MM.1S (cell line): ENCODE data around the gene CALML3.

Source experiments
- DNase-seq: peaks from one replicate; pipeline ENCODE4 v3.0.0-alpha.2; 2015
- H2AFZ ChIP-seq: fragments of 300-600 bp; sonication (generic); 2 replicates; pipeline ENCODE4 v1.6.0; 2016; ENCODE audit warnings: antibody characterized with exemption, low read length
- H3F3A ChIP-seq: fragments of 300-600 bp; sonication (generic); 2 replicates; pipeline ENCODE4 v1.6.1; 2016; ENCODE audit warnings: mild to moderate bottlenecking, antibody characterized with exemption, low read length, moderate library complexity, mixed read lengths; ENCODE audit not compliant: insufficient read depth
- H3K27ac ChIP-seq: fragments of 300-600 bp; sonication (generic); 2 replicates; pipeline ENCODE4 v1.5.1; 2016; ENCODE audit warnings: mild to moderate bottlenecking, low read length
- H3K27me3 ChIP-seq: fragments of 300-600 bp; sonication (generic); replicated peaks from 2 replicates; pipeline ENCODE4 v1.6.0; 2016; ENCODE audit warnings: low read length; ENCODE audit not compliant: insufficient read depth
- H3K36me3 ChIP-seq: fragments of 300-600 bp; sonication (generic); replicated peaks from 2 replicates; pipeline ENCODE4 v1.6.1; 2016; ENCODE audit warnings: mild to moderate bottlenecking, low read length, mixed read lengths; ENCODE audit not compliant: insufficient read depth
- H3K4me1 ChIP-seq: fragments of 300-600 bp; sonication (generic); 2 replicates; pipeline ENCODE4 v1.6.1; 2016; ENCODE audit warnings: low read length, mixed read lengths
- H3K4me2 ChIP-seq: fragments of 300-600 bp; sonication (generic); 2 replicates; pipeline ENCODE4 v1.6.0; 2016; ENCODE audit warnings: low read depth, low read length
- H3K4me3 ChIP-seq: fragments of 300-600 bp; sonication (generic); 2 replicates; pipeline ENCODE4 v1.5.1; 2016; ENCODE audit warnings: low read length, mixed read lengths
- H3K79me2 ChIP-seq: fragments of 300-600 bp; sonication (generic); 2 replicates; pipeline ENCODE4 v1.6.1; 2016; ENCODE audit warnings: mixed run types, low read length, mixed read lengths
- H3K9ac ChIP-seq: fragments of 300-600 bp; sonication (generic); 2 replicates; pipeline ENCODE4 v1.6.1; 2016; ENCODE audit warnings: low read length, mixed read lengths
- H3K9me2 ChIP-seq: fragments of 300-600 bp; sonication (generic); replicated peaks from 2 replicates; pipeline ENCODE4 v1.6.1; 2016; ENCODE audit warnings: mild to moderate bottlenecking, low read length, mixed read lengths; ENCODE audit not compliant: insufficient read depth
- H3K9me3 ChIP-seq: fragments of 300-600 bp; sonication (generic); replicated peaks from 2 replicates; pipeline ENCODE4 v1.6.1; 2016; ENCODE audit warnings: mild to moderate bottlenecking, low read length, mixed read lengths; ENCODE audit not compliant: insufficient read depth
- H4K20me1 ChIP-seq: fragments of 300-600 bp; sonication (generic); 2 replicates; pipeline ENCODE4 v1.6.1; 2016; ENCODE audit warnings: mild to moderate bottlenecking, low read length, moderate library complexity, mixed read lengths; ENCODE audit not compliant: insufficient read depth
- CTCF ChIP-seq: fragments of 300-600 bp; sonication (generic); IDR thresholded peaks from 2 replicates; pipeline ENCODE4 v1.5.1; 2016; ENCODE audit warnings: antibody characterized with exemption, low read length, mixed read lengths
- EZH2 ChIP-seq: fragments of 300-600 bp; sonication (generic); optimal IDR thresholded peaks from 2 replicates; pipeline ENCODE3; 2017; ENCODE audit warnings: low read depth, mild to moderate bottlenecking, antibody characterized with exemption, low read length, mixed read lengths
- EZH2phosphoT487 ChIP-seq: fragments of 300-600 bp; sonication (generic); IDR thresholded peaks from 2 replicates; pipeline ENCODE4 v1.6.1; 2018; ENCODE audit warnings: antibody characterized with exemption, low read length

The CALML3 gene

GRCh38 chr10:5530412-5530806 lies 5.6 kb downstream of the CALML3 start:
- H4K20me1 ChIP-seq: no peaks in the 10 kb centered on the region
- no peaks in the 10 kb centered on the region for H3F3A ChIP-seq
- no peak overlapping the region for H3K9ac ChIP-seq
- no peaks in the 10 kb centered on the region for H3K9me3 ChIP-seq
- no peaks in the 10 kb centered on the region for H3K9me2 ChIP-seq
- no peak overlapping the region for H3K4me2 ChIP-seq
- no peak overlapping the region for H3K27ac ChIP-seq
- H2AFZ ChIP-seq: no peak overlapping the region
- H3K4me1 ChIP-seq: no peaks in the 10 kb centered on the region
- TF ChIP-seq EZH2phosphoT487 (no peak), CTCF (no peak), EZH2 (no peak)
- H3K79me2 ChIP-seq: no peaks in the 10 kb centered on the region
- H3K36me3 ChIP-seq: no peaks in the 10 kb centered on the region
- H3K27me3 ChIP-seq: no peaks in the 10 kb centered on the region
- no peak overlapping the region for H3K4me3 ChIP-seq
- no peak for DNase-seq

GRCh38 chr10:5530846-5531557 lies 6.2 kb downstream of the CALML3 start:
- Histone ChIP-seq H3K36me3 (no peaks in the 10 kb centered on the region), H4K20me1 (no peaks in the 10 kb centered on the region)
- no peak for TF ChIP-seq CTCF
- no peak for TF ChIP-seq EZH2phosphoT487
- TF ChIP-seq EZH2: no peak

GRCh38 chr10:5531558-5532306 lies 7.0 kb downstream of the CALML3 start:
- H3K27ac ChIP-seq: no peak overlapping the region
- H3K36me3 ChIP-seq: no peaks in the 10 kb centered on the region
- H3K9ac ChIP-seq: no peak overlapping the region
- no peak overlapping the region for H3K4me3 ChIP-seq
- no peaks in the 10 kb centered on the region for H3K79me2 ChIP-seq
- no peak for TF ChIP-seq CTCF
- no peak for TF ChIP-seq EZH2
- TF ChIP-seq EZH2phosphoT487: no peak
- no peaks in the 10 kb centered on the region for H4K20me1 ChIP-seq
- no peaks in the 10 kb centered on the region for H3K9me2 ChIP-seq
- no peak for DNase-seq
- H3F3A ChIP-seq: no peaks in the 10 kb centered on the region
- no peaks in the 10 kb centered on the region for H3K9me3 ChIP-seq
- H3K4me1 ChIP-seq: no peaks in the 10 kb centered on the region
- H3K27me3 ChIP-seq: no peaks in the 10 kb centered on the region
- H3K4me2 ChIP-seq: no peak overlapping the region
- no peak overlapping the region for H2AFZ ChIP-seq

More at GRCh38 chr10:5530846-5531557, 6.2 kb downstream of the CALML3 start:
- H3K27ac ChIP-seq: no peak overlapping the region
- DNase-seq: no peak
- H3K4me3 ChIP-seq: no peak overlapping the region
- no peak overlapping the region for H2AFZ ChIP-seq
- H3K4me2 ChIP-seq: no peak overlapping the region
- no peaks in the 10 kb centered on the region for H3K79me2 ChIP-seq
- no peak overlapping the region for H3K9ac ChIP-seq
- H3F3A ChIP-seq: no peaks in the 10 kb centered on the region
- H3K27me3 ChIP-seq: no peaks in the 10 kb centered on the region
- no peaks in the 10 kb centered on the region for H3K9me3 ChIP-seq
- H3K9me2 ChIP-seq: no peaks in the 10 kb centered on the region
- no peaks in the 10 kb centered on the region for H3K4me1 ChIP-seq
